Activated CD8-positive, alpha-beta memory T cell treated with anti-CD3 and anti-CD28 coated beads for 48 hours (primary cell): ENCODE data around the gene HDAC11.
"Not testable (repeated sequence)": the region's sequence is repeated elsewhere in the genome, so short reads cannot be mapped to it uniquely, and the experiment has no call there.

ENCODE experiments used
- DNase-seq, 3 experiments: peaks; one replicate each; pipeline ENCODE4 v3.0.0-alpha.2; 2020; ENCODE audit warnings: low read depth in 2 of 3, low spot score in 2 of 3

Gene HDAC11

GRCh38 chr3:13492976-13493866, 13.1 kb downstream of the HDAC11 start:
- no peak for DNase-seq

DNA sequence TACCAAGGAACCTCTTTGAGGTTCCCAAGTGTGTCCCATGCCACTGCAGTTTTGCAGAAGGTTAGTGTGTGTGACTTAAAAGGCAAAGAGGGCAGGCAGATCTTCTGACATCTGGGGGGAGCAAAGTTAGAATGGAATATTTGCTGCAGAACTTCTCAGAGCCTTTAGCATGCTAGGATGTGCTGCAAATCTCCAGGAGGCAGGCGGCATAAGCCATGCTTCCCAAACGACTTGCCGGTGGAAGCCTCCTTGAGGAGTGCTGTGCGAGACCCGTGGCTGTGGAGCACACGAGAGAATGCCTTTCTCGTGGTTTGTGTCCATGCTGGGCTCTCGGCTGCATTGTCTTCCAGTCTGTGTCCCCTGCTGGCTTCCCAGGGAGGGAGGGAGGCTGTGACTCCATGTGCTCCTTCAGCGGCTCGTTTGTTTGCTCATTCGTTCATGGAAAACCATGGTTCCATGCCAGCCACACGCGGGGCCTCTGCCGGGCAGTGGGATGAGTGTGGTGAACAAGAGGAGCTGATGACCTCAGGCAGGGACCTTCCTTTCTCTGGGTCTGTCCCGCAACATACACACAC, 13.8 kb downstream of the HDAC11 start:
- DNase-seq = no peak

GRCh38 chr3:13494463-13495350, 14.6 kb downstream of the HDAC11 start:
- no peak for DNase-seq

DNA sequence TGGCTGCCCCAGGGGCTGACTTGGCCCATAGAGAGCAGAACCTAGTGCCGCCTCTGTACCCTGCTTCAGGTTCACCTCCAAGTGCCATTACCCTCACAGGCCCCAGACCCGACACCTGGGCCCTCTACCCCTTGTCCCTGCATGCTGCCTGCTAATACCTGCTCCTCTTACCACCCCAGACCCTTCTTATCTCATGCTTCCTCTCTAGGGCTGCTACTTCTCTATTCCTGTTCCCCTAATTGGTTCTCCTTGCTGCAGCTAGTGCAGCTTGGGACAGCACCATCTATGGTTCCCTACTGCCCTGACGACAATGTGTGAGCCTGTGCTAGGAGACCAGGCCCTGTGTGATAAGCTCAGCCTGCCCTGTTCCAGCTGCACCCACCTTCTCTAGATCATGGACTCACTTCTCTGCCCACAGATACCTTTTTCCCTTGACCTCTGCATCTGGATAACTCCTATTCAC, 15.3 kb downstream of the HDAC11 start:
- DNase-seq = no peak

GRCh38 chr3:13495921-13496723, 16.0 kb downstream of the HDAC11 start:
- peak; percentile 30 to 35 (median 33) for DNase-seq

DNA sequence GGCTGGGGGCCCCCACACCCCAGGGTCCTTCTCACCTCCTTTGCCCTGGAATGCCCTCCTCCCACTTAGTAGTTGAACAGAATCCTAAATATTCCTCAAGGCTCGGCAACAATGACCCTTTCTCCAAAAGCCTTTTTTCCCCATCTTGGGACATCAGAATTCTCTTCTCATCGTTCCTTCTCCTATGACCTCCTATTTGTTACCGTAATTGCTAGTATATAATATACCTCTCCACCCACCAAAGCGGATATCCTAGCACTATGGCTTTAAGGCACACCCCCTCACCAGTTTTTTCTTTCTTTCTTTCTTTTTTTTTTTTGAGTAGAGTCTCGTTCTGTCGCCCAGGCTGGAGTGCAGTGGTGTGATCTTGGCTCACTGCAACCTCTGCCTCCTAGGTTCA, 16.8 kb downstream of the HDAC11 start:
- DNase-seq = no peak

GRCh38 chr3:13497386-13497785, 17.3 kb downstream of the HDAC11 start:
- no peak for DNase-seq

- no peak for DNase-seq
These were observed 18.4 kb downstream of the HDAC11 start for GRCh38 chr3:13498354-13499060.

GRCh38 chr3:13499246-13499645, 19.1 kb downstream of the HDAC11 start:
- DNase-seq = not testable (repeated sequence)

DNA sequence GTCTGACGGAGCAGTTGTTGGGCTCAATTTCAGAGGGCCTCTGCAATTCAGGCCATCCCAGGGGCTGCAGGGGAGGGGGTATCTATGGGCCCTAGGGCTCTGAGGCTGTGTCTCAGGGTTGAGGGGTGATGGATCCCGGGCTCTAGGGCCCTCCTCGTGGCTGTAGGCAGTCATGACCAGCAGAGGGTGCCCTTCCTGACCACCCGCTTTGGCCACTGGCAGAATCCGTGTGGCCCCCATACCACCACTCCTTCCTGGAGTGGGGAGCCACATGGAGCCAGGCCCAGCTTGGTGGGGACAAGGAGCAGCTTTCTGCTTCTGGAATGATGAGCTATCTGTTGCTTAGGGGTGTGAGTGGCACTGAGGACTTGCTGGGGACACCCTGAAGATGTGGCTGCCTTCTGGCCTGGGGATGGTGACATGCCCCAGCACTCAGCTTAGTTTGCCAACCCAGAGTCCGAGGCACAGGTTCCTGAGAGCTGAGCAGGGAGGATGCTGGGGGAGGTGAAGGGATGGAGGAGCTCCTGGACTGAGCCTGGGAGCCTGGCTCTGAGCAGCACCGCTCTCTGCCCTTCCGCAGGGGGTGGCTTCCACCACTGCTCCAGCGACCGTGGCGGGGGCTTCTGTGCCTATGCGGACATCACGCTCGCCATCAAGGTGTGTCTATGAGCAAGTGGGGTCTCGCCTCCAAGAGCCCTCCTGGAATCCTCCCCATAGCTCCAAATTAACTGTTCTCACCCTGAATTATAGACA, 20.2 kb downstream of the HDAC11 start:
- DNase-seq = no peak

DNA sequence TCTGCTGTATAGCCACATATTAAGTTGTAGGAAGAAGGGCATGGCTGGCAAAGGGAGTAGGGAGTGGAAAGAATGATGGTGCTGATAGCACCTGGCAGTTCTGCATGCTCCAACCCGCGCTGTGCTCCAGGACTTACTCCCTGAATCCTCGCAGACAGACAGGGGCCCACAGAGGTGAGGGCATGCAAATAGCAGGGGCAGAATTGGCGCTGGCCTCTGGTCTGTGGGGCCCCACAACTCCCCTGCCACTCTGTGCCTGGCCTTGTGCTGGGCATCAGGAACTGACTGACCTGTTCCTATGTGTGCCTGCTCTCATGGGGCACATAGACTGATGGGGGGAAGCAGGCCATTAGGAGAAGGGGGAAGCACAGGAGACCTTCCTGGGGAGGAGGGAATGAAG, 20.9 kb downstream of the HDAC11 start:
- no peak for DNase-seq

DNA sequence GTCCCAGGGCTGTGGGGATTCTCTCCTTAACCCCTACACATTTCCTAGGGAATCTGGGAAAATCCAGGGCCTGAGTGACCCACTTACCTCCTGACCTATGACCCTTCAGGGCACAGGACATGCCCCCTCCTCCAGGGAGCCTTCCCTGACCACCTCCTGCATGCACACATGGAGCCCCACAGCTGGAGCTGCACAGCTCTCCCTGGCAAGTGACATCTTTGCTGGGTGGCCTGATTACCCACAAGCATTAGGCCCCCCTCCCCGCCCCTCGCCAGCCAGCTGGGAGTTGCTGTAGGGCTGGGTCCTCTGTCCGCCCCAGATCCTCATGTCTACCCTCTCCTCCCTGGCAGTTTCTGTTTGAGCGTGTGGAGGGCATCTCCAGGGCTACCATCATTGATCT, 21.4 kb downstream of the HDAC11 start:
- DNase-seq = no peak

- DNase-seq = no peak
These were observed 22.1 kb downstream of the HDAC11 start for GRCh38 chr3:13501958-13502790.

DNA sequence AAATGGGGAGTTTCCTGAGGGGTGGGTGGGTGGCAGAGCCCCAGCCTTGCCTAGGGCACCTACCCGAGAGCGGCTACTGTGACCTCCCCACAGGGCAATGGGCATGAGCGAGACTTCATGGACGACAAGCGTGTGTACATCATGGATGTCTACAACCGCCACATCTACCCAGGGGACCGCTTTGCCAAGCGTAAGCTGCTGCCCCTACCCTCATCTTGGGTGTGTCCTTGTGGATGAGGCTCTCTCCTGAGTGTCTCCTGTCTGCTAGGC, 22.6 kb downstream of the HDAC11 start:
- no peak for DNase-seq

DNA sequence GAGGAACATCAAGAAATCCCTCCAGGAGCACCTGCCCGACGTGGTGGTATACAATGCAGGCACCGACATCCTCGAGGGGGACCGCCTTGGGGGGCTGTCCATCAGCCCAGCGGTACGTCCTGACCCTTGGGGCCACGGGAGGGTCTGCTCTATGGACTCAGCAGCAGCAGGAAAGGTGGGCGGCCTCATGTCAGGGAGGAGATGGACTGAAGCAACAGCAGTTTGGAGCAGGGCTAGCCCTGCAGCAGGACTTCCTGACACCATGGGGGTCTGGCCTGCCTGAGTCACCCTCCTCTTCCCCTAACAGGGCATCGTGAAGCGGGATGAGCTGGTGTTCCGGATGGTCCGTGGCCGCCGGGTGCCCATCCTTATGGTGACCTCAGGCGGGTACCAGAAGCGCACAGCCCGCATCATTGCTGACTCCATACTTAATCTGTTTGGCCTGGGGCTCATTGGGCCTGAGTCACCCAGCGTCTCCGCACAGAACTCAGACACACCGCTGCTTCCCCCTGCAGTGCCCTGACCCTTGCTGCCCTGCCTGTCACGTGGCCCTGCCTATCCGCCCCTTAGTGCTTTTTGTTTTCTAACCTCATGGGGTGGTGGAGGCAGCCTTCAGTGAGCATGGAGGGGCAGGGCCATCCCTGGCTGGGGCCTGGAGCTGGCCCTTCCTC, 24.2 kb downstream of the HDAC11 start:
- DNase-seq = no peak

DNA sequence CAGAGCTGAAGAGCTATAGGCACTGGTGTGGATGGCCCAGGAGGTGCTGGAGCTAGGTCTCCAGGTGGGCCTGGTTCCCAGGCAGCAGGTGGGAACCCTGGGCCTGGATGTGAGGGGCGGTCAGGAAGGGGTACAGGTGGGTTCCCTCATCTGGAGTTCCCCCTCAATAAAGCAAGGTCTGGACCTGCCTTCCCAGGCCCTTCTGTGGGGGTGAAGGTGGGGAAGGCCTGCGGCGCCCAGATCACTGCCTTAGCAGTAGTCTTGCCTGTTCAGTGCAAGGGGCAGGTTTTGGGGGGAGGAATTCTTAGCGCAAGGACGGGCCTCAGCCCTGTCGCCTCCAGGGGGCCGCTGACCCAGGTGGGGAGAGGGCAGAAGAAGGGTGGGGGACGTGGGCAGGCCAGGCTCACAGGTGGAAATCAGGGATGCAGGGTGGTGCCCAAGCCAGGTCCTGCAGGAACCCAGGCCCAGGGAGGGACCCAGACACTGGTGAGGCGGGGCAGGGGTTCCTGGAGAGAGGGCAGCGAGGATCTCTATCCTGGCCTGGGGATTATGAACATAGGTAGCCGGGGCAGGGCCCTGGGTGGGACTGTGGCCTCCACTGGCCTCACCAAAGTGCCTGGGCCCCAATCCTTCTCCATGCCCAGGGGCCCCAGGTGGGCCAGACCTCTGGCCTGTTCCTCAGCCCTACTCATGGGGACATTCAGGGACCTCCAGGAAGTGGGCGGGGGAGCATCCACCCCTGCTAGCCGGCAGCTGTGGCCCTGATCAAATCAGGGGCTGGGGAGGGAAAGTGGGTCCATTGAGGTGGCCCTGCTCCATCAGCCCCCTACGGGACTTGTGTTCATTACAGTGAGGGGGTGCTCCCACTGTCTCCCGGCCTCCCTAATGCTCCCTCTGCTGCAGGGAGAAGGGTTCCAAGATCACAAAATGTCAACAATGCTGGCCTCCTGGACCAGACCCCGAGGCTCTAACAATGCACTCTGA, 25.3 kb downstream of the HDAC11 start:
- DNase-seq = no peak

DNA sequence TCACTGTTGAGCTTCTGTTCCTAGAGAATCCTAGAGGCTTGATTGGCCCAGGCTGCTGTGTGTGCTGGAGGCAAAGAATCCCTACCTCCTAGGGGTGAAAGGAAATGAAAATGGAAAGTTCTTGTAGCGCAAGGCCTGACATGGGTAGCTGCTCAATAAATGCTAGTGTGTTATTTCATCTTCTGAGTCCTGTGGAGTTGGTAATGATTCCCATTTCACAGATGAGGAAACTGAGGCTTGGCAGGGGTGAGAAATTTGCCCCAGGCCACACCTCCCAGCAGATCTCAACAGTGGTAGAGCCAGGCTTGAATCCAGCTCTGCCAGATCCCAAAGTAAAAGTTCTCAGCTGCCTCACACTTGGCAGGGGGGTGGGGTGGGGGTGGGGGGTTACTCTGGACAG, 26.1 kb downstream of the HDAC11 start:
- no peak for DNase-seq
